ENCODE measurements around the gene CAMK2D.

DNA sequence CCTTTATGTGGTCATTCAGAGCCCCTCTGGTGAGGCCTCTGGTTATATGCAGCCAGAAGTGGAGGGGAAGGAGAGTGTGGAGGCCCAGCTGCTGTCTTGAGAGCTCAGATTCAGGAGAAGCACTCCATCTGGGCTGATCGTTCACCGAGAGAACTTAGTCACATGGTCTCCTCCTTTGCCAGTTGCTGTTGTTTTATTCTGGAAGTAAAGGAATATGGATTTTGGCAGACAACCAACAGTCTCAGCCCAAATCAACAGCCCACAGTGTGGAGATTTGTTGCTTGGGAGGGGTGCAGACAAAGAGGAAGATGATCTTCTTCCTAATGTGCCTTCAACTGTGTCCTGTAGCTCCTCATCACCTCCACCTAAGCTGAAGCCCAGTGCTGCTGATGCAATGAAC, 356.7 kb downstream of the CAMK2D start:
- TF ChIP-seq, protein P1, sequence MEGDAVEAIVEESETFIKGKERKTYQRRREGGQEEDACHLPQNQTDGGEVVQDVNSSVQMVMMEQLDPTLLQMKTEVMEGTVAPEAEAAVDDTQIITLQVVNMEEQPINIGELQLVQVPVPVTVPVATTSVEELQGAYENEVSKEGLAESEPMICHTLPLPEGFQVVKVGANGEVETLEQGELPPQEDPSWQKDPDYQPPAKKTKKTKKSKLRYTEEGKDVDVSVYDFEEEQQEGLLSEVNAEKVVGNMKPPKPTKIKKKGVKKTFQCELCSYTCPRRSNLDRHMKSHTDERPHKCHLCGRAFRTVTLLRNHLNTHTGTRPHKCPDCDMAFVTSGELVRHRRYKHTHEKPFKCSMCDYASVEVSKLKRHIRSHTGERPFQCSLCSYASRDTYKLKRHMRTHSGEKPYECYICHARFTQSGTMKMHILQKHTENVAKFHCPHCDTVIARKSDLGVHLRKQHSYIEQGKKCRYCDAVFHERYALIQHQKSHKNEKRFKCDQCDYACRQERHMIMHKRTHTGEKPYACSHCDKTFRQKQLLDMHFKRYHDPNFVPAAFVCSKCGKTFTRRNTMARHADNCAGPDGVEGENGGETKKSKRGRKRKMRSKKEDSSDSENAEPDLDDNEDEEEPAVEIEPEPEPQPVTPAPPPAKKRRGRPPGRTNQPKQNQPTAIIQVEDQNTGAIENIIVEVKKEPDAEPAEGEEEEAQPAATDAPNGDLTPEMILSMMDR (conservative IDR thresholded peaks at IDR 0.05): no peak
- TF ChIP-seq ZFX (IDR thresholded peaks at IDR 0.05): no peak

All from C4-2B (cell line).